HCT116 (cell line): ENCODE results near the gene MORN4. TPM values are rescaled to one million over a fixed set of nuclear protein-coding genes. Genes with fewer than 3 reads are reported as not detected.

ENCODE experiments used
- ATAC-seq: fragments of 200-7000 bp; cut with Tn5 transposase; 2 replicates; pipeline ENCODE4 v1.9.1; 2020; ENCODE audit warnings: mild to moderate bottlenecking, moderate library complexity
- BruUV-seq: library from RNA; stranded (reverse); fragments of 400-500 nt; replicated peaks from 2 replicates; lab custom pipeline; 2021; lab: Mats Ljungman, UMichigan
- CTCF ChIA-PET: fragments of 300-600 bp; sonication (Branson Sonifier 250); formaldehyde crosslinking; loops from one replicate; lab custom pipeline; 2021; ENCODE audit warnings: antibody characterized with exemption; lab: Charles Lee
- POLR2A ChIA-PET: fragments of 300-600, 350-600 bp; sonication (Branson Sonifier 250); formaldehyde crosslinking; loops from one replicate; lab custom pipeline; 2021; ENCODE audit warnings: antibody characterized with exemption; lab: Charles Lee
- RAD21 ChIA-PET, 2 experiments: fragments of 300-600 bp; sonication (Branson Sonifier 250); formaldehyde crosslinking; loops; one replicate each; lab custom pipeline; 2023; ENCODE audit warnings: low total read pairs in 2 of 2; ENCODE audit not compliant: uncharacterized antibody in 2 of 2, unreplicated experiment in 2 of 2, low non-redundant PET in 1 of 2; lab: Charles Lee
- DNase-seq: peaks from one replicate; pipeline ENCODE4 v3.0.0-alpha.2; 2010; ENCODE audit warnings: low read depth, low spot score
- H2AFZ ChIP-seq: fragments of 200-600 bp; shearing (Covaris generic), sonication (generic); 2 replicates; pipeline ENCODE4 v1.6.1; 2017; ENCODE audit warnings: low read depth, mixed run types, mixed read lengths, antibody characterized with exemption, low read length; ENCODE audit not compliant: poor library complexity, severe bottlenecking
- H3K27ac ChIP-seq: 2 replicates; pipeline ENCODE4 v1.5.1; 2012; ENCODE audit warnings: low read depth, low read length
- H3K27me3 ChIP-seq: fragments of 200-600 bp; sonication (generic); 2 replicates; pipeline ENCODE4 v1.6.1; 2016; ENCODE audit warnings: mixed run types, low read length, mixed read lengths; ENCODE audit not compliant: insufficient read depth
- H3K36me3 ChIP-seq, 2 experiments: fragments of 200-500 bp in 1 of 2; fragments of 200-600 bp in 1 of 2; sonication (Bioruptor generic) in 1 of 2; sonication (generic) in 1 of 2; 2 replicates each; pipeline versions ENCODE4 v1.5.1 to v1.6.1; 2014 to 2016; ENCODE audit warnings: low read length in 2 of 2, inconsistent platforms in 1 of 2, mixed read lengths in 1 of 2, mixed run types in 1 of 2; ENCODE audit not compliant: insufficient read depth in 2 of 2, control insufficient read depth in 1 of 2
- H3K4me1 ChIP-seq, 2 experiments: fragments of 200-600 bp in 1 of 2; sonication (generic) in 1 of 2; 2 replicates each; pipeline versions ENCODE4 v1.5.1 to v1.6.1; 2012 to 2017; ENCODE audit warnings: low read length in 2 of 2, inconsistent platforms in 1 of 2, mild to moderate bottlenecking in 1 of 2, mixed read lengths in 1 of 2, mixed run types in 1 of 2, moderate library complexity in 1 of 2; ENCODE audit not compliant: insufficient read depth in 2 of 2, control insufficient read depth in 1 of 2
- H3K4me2 ChIP-seq: fragments of 200-600 bp; sonication (generic); 2 replicates; pipeline ENCODE4 v1.6.1; 2017; ENCODE audit warnings: mixed run types, low read length, mixed read lengths
- H3K4me3 ChIP-seq, 2 experiments: fragments of 200-600 bp in 1 of 2; sonication (generic) in 1 of 2; replicated peaks in 1 of 2; 2 replicates each; pipeline ENCODE4 v1.5.1; 2011 to 2016; ENCODE audit warnings: low read length in 2 of 2, control low read depth in 1 of 2, low read depth in 1 of 2, mild to moderate bottlenecking in 1 of 2, mixed read lengths in 1 of 2, mixed run types in 1 of 2
- H3K79me2 ChIP-seq: fragments of 200-600 bp; sonication (generic); 2 replicates; pipeline ENCODE4 v1.6.1; 2017; ENCODE audit warnings: mild to moderate bottlenecking, mixed run types, low read length, moderate library complexity, mixed read lengths; ENCODE audit not compliant: insufficient read depth
- H3K9ac ChIP-seq: fragments of 200-600 bp; sonication (generic); 2 replicates; pipeline ENCODE4 v1.6.1; 2016; ENCODE audit warnings: low read length, mixed read lengths
- H3K9me2 ChIP-seq: fragments of 200-600 bp; sonication (generic), shearing (Covaris generic); 2 replicates; pipeline ENCODE4 v1.6.1; 2017; ENCODE audit warnings: mixed run types, mild to moderate bottlenecking, moderate library complexity; ENCODE audit not compliant: insufficient read depth
- H3K9me3 ChIP-seq, 2 experiments: fragments of 200-500 bp in 1 of 2; fragments of 200-600 bp in 1 of 2; sonication (Bioruptor generic) in 1 of 2; sonication (generic) in 1 of 2; 2 replicates each; pipeline ENCODE4 v1.6.1; 2014 to 2017; ENCODE audit warnings: low read length in 2 of 2, mixed read lengths in 2 of 2, inconsistent platforms in 1 of 2, low read depth in 1 of 2, mild to moderate bottlenecking in 1 of 2, mixed run types in 1 of 2, moderate library complexity in 1 of 2; ENCODE audit not compliant: control insufficient read depth in 1 of 2, insufficient read depth in 1 of 2
- H4K20me1 ChIP-seq: fragments of 200-600 bp; sonication (generic), shearing (Covaris generic); 2 replicates; pipeline ENCODE4 v1.6.1; 2017; ENCODE audit warnings: mixed run types, mild to moderate bottlenecking, moderate library complexity; ENCODE audit not compliant: insufficient read depth
- CEBPB ChIP-seq: IDR thresholded peaks from 2 replicates; pipeline ENCODE4 v1.6.1; 2012; ENCODE audit warnings: low read depth
- ELF1 ChIP-seq: IDR thresholded peaks from 2 replicates; pipeline ENCODE4 v1.6.1; 2012; ENCODE audit warnings: low read depth, borderline replicate concordance
- EZH2phosphoT487 ChIP-seq: fragments of 200-600 bp; IDR thresholded peaks from 2 replicates; pipeline ENCODE4 v1.6.1; 2018; ENCODE audit warnings: antibody characterized with exemption, borderline replicate concordance
- JUND ChIP-seq: IDR thresholded peaks from 2 replicates; pipeline ENCODE4 v1.6.1; 2012
- POLR2AphosphoS5 ChIP-seq: IDR thresholded peaks from 2 replicates; pipeline ENCODE4 v1.6.1; 2011; ENCODE audit warnings: mild to moderate bottlenecking, low read depth, low read length, moderate library complexity
- ZFX ChIP-seq: fragments of 450-650 bp; IDR thresholded peaks from 2 replicates; pipeline ENCODE4 v1.6.1; 2017
- intact Hi-C: fragments of 100-400 bp; cut with micrococcal nuclease; formaldehyde crosslinking; loops from 2 replicates; pipeline ENCODE4 v1.10.0; 2022
- total RNA-seq: library from RNA; stranded (reverse); gene quantifications from one replicate; pipeline ENCODE4 v1.2.1, GENCODE V29; 2021; ENCODE audit not compliant: unreplicated experiment

The MORN4 gene
- total RNA-seq, 1 experiment from 2014 or later: 8.0 TPM

DNA sequence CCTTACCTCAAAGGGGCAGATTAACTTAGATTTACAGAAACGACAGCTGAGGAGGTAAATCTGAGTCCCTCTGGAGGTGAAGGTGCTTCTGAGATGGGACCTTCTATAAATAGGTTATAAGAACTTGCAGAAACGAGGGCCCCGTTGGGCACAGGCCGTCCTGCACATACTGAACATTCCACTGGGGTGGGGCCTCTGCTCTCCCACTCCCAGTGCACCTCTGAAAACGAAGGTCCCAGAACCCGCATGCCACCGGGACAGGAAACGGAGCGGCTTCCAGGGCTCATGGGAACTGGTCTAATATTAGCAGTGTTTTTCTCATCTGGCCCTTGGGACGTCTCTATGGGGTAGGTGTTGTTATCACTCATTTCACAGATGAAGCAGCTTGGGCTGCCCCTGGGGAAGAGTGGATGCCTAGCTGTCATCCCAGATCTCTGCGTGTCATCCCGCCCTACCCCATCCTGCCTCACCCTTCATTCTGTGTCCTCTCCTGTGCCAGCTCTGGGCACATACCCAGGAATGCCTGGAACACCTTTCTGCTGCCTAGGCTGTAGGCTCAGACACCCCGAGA, 24.2 kb downstream of the MORN4 start (continued):
- TF ChIP-seq EZH2phosphoT487 (no peak), JUND (no peak)

DNA sequence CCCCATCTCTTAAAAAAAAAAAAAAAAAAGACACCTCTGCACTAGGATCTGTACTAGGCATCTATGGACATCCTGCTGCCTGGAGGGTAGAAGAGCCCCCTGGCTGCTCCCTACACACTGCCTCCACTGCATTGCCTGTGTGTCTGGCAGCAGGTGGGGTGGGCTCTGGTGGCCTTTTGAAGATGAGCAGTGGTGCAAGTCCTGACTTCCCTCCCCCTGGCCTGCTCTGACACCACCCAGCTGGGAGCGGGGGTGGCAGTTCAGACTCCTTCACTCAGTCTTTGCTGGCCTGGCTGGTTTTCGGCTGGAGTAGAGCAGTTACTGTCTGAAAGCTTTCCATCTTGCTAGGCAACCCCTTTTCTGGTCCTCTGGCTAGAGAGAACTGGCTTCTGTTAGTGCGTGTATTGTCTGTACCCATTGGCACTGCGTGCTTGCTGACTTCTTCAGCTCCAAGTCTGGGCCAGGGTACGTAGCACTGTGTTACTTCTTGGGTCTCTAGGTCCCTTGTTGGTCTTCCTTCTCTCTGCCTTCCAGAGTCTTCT, 26.1 kb downstream of the MORN4 start:
- TF ChIP-seq CEBPB (no peak), ZFX (no peak), POLR2AphosphoS5 (no peak), ELF1 (no peak)
- TF ChIP-seq, all 23 proteins: peak for 0
- no peak overlapping the region for H2AFZ ChIP-seq
- H3K27me3 ChIP-seq: no peaks in the 10 kb centered on the region
- H4K20me1 ChIP-seq: no peaks in the 10 kb centered on the region
- no TSS peak for BruUV-seq
- H3K9ac ChIP-seq: no peak overlapping the region
- POLR2A ChIA-PET: interaction anchor here (0.9 kb wide), 1 partner anchor 65 kb away, joined by 7 read pairs; no protein-coding TSS in a partner anchor
- no peaks in the 10 kb centered on the region for H3K36me3 ChIP-seq
- CTCF ChIA-PET: interaction anchor here (1.0 to 1.2 kb wide), 2 partner anchors 73 to 534 kb away, joined by 3 read pairs; no protein-coding TSS in a partner anchor
- H3K4me1 ChIP-seq: peaks cover 0 to 1% of the 10 kb centered on the region in 2 experiments; a peak in 2 of 4 replicates
- H3K4me3 ChIP-seq: no peak overlapping the region
- no peaks in the 10 kb centered on the region for H3K9me3 ChIP-seq
- RAD21 ChIA-PET: no interaction called here
- no peaks in the 10 kb centered on the region for H3K9me2 ChIP-seq
- DNase-seq: no peak
- intact Hi-C loops: no loop called here
- H3K27ac ChIP-seq: no peak overlapping the region
- ATAC-seq: no peak
- no peaks in the 10 kb centered on the region for H3K79me2 ChIP-seq
- no peak overlapping the region for H3K4me2 ChIP-seq
